Neural cell (in vitro differentiated cells): ENCODE results near the gene RHOBTB1.

Source experiments
- EP300 ChIP-seq: fragments of 450-650 bp; conservative IDR thresholded peaks from 2 replicates; pipeline ENCODE4 v1.6.1; 2014; ENCODE audit warnings: antibody characterized with exemption, mild to moderate bottlenecking, moderate library complexity; ENCODE audit not compliant: poor library complexity, severe bottlenecking
- POLR2AphosphoS5 ChIP-seq: IDR thresholded peaks from 2 replicates; pipeline ENCODE4 v1.6.1; 2012
- RAD21 ChIP-seq: fragments of 450-650 bp; conservative IDR thresholded peaks from 2 replicates; pipeline ENCODE4 v1.6.1; 2014; ENCODE audit warnings: antibody characterized with exemption, mild to moderate bottlenecking, moderate library complexity
- TAF1 ChIP-seq: IDR thresholded peaks from 2 replicates; pipeline ENCODE4 v1.6.1; 2012; ENCODE audit warnings: low read depth
- TF ChIP-seq, protein P1 (sequence below): fragments of 450-650 bp; IDR thresholded peaks from 2 replicates; pipeline ENCODE4 v1.5.1; 2014; ENCODE audit warnings: antibody characterized with exemption, mild to moderate bottlenecking, moderate library complexity; ENCODE audit not compliant: poor library complexity, severe bottlenecking

DNA sequence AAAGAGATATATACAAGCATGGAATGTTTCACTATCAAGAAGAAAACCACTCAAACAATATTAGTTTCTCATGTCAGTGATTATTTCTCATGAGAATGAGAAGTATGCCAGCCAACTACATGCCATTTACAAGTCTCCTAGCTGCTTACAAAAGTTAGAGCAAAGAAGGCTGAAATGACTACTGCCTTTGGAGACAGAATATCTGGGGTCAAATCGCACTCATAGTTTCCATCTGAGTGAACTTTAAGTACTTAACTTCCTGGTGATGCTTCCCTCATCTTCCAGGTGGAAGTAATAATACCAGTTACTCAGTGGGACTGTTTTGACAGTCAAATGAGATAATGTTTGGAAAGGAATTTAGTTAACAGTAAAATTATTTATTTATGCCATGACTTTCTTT, 42.0 kb upstream of the RHOBTB1 start:
- TF ChIP-seq EP300 (no peak), RAD21 (no peak), POLR2AphosphoS5 (no peak), TAF1 (no peak)
- TF ChIP-seq, protein P1, sequence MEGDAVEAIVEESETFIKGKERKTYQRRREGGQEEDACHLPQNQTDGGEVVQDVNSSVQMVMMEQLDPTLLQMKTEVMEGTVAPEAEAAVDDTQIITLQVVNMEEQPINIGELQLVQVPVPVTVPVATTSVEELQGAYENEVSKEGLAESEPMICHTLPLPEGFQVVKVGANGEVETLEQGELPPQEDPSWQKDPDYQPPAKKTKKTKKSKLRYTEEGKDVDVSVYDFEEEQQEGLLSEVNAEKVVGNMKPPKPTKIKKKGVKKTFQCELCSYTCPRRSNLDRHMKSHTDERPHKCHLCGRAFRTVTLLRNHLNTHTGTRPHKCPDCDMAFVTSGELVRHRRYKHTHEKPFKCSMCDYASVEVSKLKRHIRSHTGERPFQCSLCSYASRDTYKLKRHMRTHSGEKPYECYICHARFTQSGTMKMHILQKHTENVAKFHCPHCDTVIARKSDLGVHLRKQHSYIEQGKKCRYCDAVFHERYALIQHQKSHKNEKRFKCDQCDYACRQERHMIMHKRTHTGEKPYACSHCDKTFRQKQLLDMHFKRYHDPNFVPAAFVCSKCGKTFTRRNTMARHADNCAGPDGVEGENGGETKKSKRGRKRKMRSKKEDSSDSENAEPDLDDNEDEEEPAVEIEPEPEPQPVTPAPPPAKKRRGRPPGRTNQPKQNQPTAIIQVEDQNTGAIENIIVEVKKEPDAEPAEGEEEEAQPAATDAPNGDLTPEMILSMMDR, result no peak
